ENCODE measurements around the gene MYO3B.

The MYO3B gene

GRCh38 chr2:170675701-170676100 lies 497.8 kb downstream of the MYO3B start:
- no peak for DNase-seq (ENCODE audit: low read depth in 2 of 2, low spot score in 1 of 2)

GRCh38 chr2:170679607-170680079 lies 501.7 kb downstream of the MYO3B start:
- no peak for DNase-seq (ENCODE audit: low read depth in 2 of 2, low spot score in 1 of 2)

- no peak for DNase-seq (ENCODE audit: low read depth in 2 of 2, low spot score in 1 of 2)
Observed at GRCh38 chr2:170680172-170680941, 502.4 kb downstream of the MYO3B start.

- DNase-seq (ENCODE audit: low read depth in 2 of 2, low spot score in 1 of 2) = no peak
Observed at GRCh38 chr2:170681311-170681710, 503.4 kb downstream of the MYO3B start.

GRCh38 chr2:170685591-170685990 lies 507.6 kb downstream of the MYO3B start:
- no peak for DNase-seq (ENCODE audit: low read depth in 2 of 2, low spot score in 1 of 2)

GRCh38 chr2:170689481-170689880 lies 511.5 kb downstream of the MYO3B start:
- DNase-seq (ENCODE audit: low read depth in 2 of 2, low spot score in 1 of 2) = no peak

GRCh38 chr2:170690640-170691039 lies 512.7 kb downstream of the MYO3B start:
- DNase-seq (ENCODE audit: low read depth in 2 of 2, low spot score in 1 of 2) = no peak

GRCh38 chr2:170694316-170694715 lies 516.4 kb downstream of the MYO3B start:
- no peak for DNase-seq (ENCODE audit: low read depth in 2 of 2, low spot score in 1 of 2)

GRCh38 chr2:170695521-170696410 lies 517.8 kb downstream of the MYO3B start:
- no peak for DNase-seq (ENCODE audit: low read depth in 2 of 2, low spot score in 1 of 2)

GRCh38 chr2:170696948-170697347 lies 519.0 kb downstream of the MYO3B start:
- DNase-seq (ENCODE audit: low read depth in 2 of 2, low spot score in 1 of 2) = no peak

- DNase-seq (ENCODE audit: low read depth in 2 of 2, low spot score in 1 of 2) = no peak
Observed at GRCh38 chr2:170701011-170701410, 523.1 kb downstream of the MYO3B start.

GRCh38 chr2:170703776-170704476 lies 526.0 kb downstream of the MYO3B start:
- DNase-seq (ENCODE audit: low read depth in 2 of 2, low spot score in 1 of 2) = no peak

Measured in stimulated activated CD8-positive, alpha-beta memory T cell treated with anti-CD3 and anti-CD28 coated beads, Interleukin-4, amount 100 ng/mL, for 4 hours (primary cell).